BJ (cell line): ENCODE results near the gene GYS2. TPM values are rescaled to one million over a fixed set of nuclear protein-coding genes. Genes with fewer than 3 reads are reported as not detected.

Experiments used
- CTCF ChIA-PET: fragments of 350-600 bp; formaldehyde crosslinking; extraction: SDS; loops from one replicate; lab custom pipeline; 2021; ENCODE audit warnings: antibody characterized with exemption, inconsistent platforms; lab: Yijun Ruan, JAX
- POLR2A ChIA-PET: fragments of 300-600 bp; sonication (Branson Sonifier 250); formaldehyde crosslinking; extraction: SDS; loops from one replicate; lab custom pipeline; 2021; ENCODE audit warnings: antibody characterized with exemption; lab: Charles Lee
- DNase-seq: peaks from one replicate; pipeline ENCODE4 v3.0.0-alpha.2; 2011; ENCODE audit warnings: low read depth
- H3K27me3 ChIP-seq: 2 replicates; pipeline ENCODE4 v1.6.0; 2011; ENCODE audit warnings: low read length; ENCODE audit not compliant: control insufficient read depth, insufficient read depth
- H3K36me3 ChIP-seq: 2 replicates; pipeline ENCODE4 v1.5.1; 2011; ENCODE audit warnings: low read length; ENCODE audit not compliant: control insufficient read depth, insufficient read depth
- H3K4me3 ChIP-seq: 2 replicates; pipeline ENCODE4 v1.5.1; 2011; ENCODE audit warnings: low read depth, mild to moderate bottlenecking, control low read depth, low read length
- CTCF ChIP-seq: IDR thresholded peaks from 2 replicates; pipeline ENCODE4 v1.5.1; 2011; ENCODE audit warnings: low read depth, mild to moderate bottlenecking, control low read depth, inconsistent platforms, low read length, moderate library complexity; ENCODE audit not compliant: insufficient read depth
- polyA plus RNA-seq: library from polyadenylated mRNA; depleted of rRNA; stranded (reverse); fragments of >200 nt; gene quantifications from 2 replicates; pipeline ENCODE4 v1.2.3, GENCODE V29; 2011

The GYS2 gene
- polyA plus RNA-seq, 1 experiment, result not detected

- POLR2A ChIA-PET, result no interaction called here
- peak; percentile 2 for DNase-seq
- peak; percentile 26 for TF ChIP-seq CTCF
- no peaks in the 10 kb centered on the region for H3K36me3 ChIP-seq
- H3K27me3 ChIP-seq, result no peaks in the 10 kb centered on the region
- CTCF ChIA-PET, result interaction anchor here (1.3 to 2.2 kb wide), 2 partner anchors 73 to 75 kb away, joined by 3 to 11 read pairs; no protein-coding TSS in a partner anchor
- no peak overlapping the region for H3K4me3 ChIP-seq
Observed at GRCh38 chr12:21607701-21608100, 3.1 kb upstream of the GYS2 start.

- DNase-seq, result no peak
- no peak overlapping the region for H3K4me3 ChIP-seq
- H3K27me3 ChIP-seq, result no peaks in the 10 kb centered on the region
- TF ChIP-seq CTCF, result no peak
- CTCF ChIA-PET, result interaction anchor here (2.6 kb wide), 1 partner anchor 74 kb away, joined by 11 read pairs; no protein-coding TSS in a partner anchor
- no peaks in the 10 kb centered on the region for H3K36me3 ChIP-seq
- POLR2A ChIA-PET, result no interaction called here
Observed at GRCh38 chr12:21606175-21606574, 1.5 kb upstream of the GYS2 start.

- H3K36me3 ChIP-seq, result no peaks in the 10 kb centered on the region
- DNase-seq, result no peak
- H3K27me3 ChIP-seq, result 0 out of 2 replicates have a peak, but pooled peaks cover 1% of the 10 kb centered on the region
- CTCF ChIA-PET, result no interaction called here
- no peak for TF ChIP-seq CTCF
- H3K4me3 ChIP-seq, result no peak overlapping the region
- POLR2A ChIA-PET, result no interaction called here
Observed at GRCh38 chr12:21602774-21603173, 1.9 kb downstream of the GYS2 start.

GRCh38 chr12:21600196-21600595 lies 4.5 kb downstream of the GYS2 start:
- DNase-seq, result no peak
- ChIA-PET CTCF (interaction anchor here (1.0 to 1.9 kb wide), 2 partner anchors 78 to 80 kb away, joined by 4 to 6 read pairs; no protein-coding TSS in a partner anchor), POLR2A (no interaction called here)
- Histone ChIP-seq H3K27me3 (0 out of 2 replicates have a peak, but pooled peaks cover 1% of the 10 kb centered on the region), H3K36me3 (no peaks in the 10 kb centered on the region), H3K4me3 (no peak overlapping the region)
- no peak for TF ChIP-seq CTCF

- Histone ChIP-seq H3K27me3 (0 out of 2 replicates have a peak, but pooled peaks cover 1% of the 10 kb centered on the region), H3K36me3 (no peaks in the 10 kb centered on the region), H3K4me3 (no peak overlapping the region)
- ChIA-PET CTCF (interaction anchor here (1.0 to 1.9 kb wide), 3 partner anchors 17 to 81 kb away, joined by 4 to 6 read pairs (median 4); no protein-coding TSS in a partner anchor), POLR2A (no interaction called here)
- DNase-seq, result no peak
- TF ChIP-seq CTCF, result no peak
Observed at GRCh38 chr12:21599143-21599999, 5.3 kb downstream of the GYS2 start.
